Thoracic aorta (tissue), 2 donors: ENCODE results near the gene HDGFL2. TPM values are rescaled to one million over a fixed set of nuclear protein-coding genes. Genes with fewer than 3 reads are reported as not detected.

Source experiments
- total RNA-seq, 2 donors: library from RNA; depleted of rRNA; stranded (reverse); fragments of >200 nt; gene quantifications; one replicate each; pipeline versions ENCODE4 v1.1.0 to v1.2.3, GENCODE V29; 2016

HDGFL2 gene
- total RNA-seq, 2 donors from 2014 or later = 22.7 to 40.3 TPM

Other genes starting within 250 kb of the HDGFL2 start
- gene EBI3, start 242.8 kb upstream of the HDGFL2 start, total RNA-seq = 10 to 100 TPM in 1 of 2 donors, 1 to 10 TPM in 1; 1.9 to 16.1 TPM
- gene YJU2, start 225.2 kb upstream of the HDGFL2 start, total RNA-seq = 10 to 100 TPM; 17.5 to 25.5 TPM
- gene SHD, start 193.0 kb upstream of the HDGFL2 start, total RNA-seq = not detected
- 1 to 10 TPM in 1 of 2 donors, not detected in 1; 1.8 TPM for gene TMIGD2, start 169.9 kb upstream of the HDGFL2 start, total RNA-seq
- not detected for gene FSD1, start 167.7 kb upstream of the HDGFL2 start, total RNA-seq
- not detected for gene STAP2, start 133.5 kb upstream of the HDGFL2 start, total RNA-seq
- 10 to 100 TPM in 1 of 2 donors, 1 to 10 TPM in 1; 5.8 to 10.8 TPM for gene MPND, start 128.7 kb upstream of the HDGFL2 start, total RNA-seq
- gene SH3GL1, start 71.8 kb upstream of the HDGFL2 start, total RNA-seq = 10 to 100 TPM; 47.3 to 56.9 TPM
- gene CHAF1A, start 69.7 kb upstream of the HDGFL2 start, total RNA-seq = 1 to 10 TPM; 3.2 to 5.8 TPM
- gene UBXN6, start 14.5 kb upstream of the HDGFL2 start, total RNA-seq = 10 to 100 TPM; 51.1 to 68.5 TPM
- 1 to 10 TPM; 3.4 to 7.1 TPM for gene PLIN4, start 46.2 kb downstream of the HDGFL2 start, total RNA-seq
- 1 to 10 TPM; 4.0 to 4.5 TPM for gene PLIN5, start 62.9 kb downstream of the HDGFL2 start, total RNA-seq
- 10 to 100 TPM in 1 of 2 donors, under 1 TPM in 1; 0.41 to 13.5 TPM for gene LRG1, start 67.7 kb downstream of the HDGFL2 start, total RNA-seq
- 10 to 100 TPM in 1 of 2 donors, 1 to 10 TPM in 1; 3.4 to 17.4 TPM for gene SEMA6B, start 87.4 kb downstream of the HDGFL2 start, total RNA-seq
- 1 to 10 TPM; 4.2 to 4.3 TPM for gene TNFAIP8L1, start 167.2 kb downstream of the HDGFL2 start, total RNA-seq
- 10 to 100 TPM; 59.3 to 72.9 TPM for gene MYDGF, start 198.0 kb downstream of the HDGFL2 start, total RNA-seq